Suprapubic skin (tissue), 4 donors: Measurements from ENCODE around the gene CBLC. TPM values are rescaled to one million over a fixed set of nuclear protein-coding genes. Genes with fewer than 3 reads are reported as not detected.

Experiments used
- DNase-seq, 2 donors: peaks; one replicate each; pipeline ENCODE4 v3.0.0-alpha.2; 2019; ENCODE audit warnings: low spot score in 2 of 2
- H3K27ac ChIP-seq: fragments of 200-600 bp; sonication (generic); one replicate; pipeline ENCODE4 v1.5.1; 2019
- H3K27me3 ChIP-seq: fragments of 200-600 bp; sonication (generic); one replicate; pipeline ENCODE4 v1.5.1; 2019
- H3K36me3 ChIP-seq: fragments of 200-600 bp; sonication (generic); one replicate; pipeline ENCODE4 v1.5.1; 2019
- H3K4me1 ChIP-seq: fragments of 200-600 bp; sonication (generic); one replicate; pipeline ENCODE4 v1.5.1; 2019
- H3K4me3 ChIP-seq: fragments of 200-600 bp; sonication (generic); one replicate; pipeline ENCODE4 v1.5.1; 2019; ENCODE audit warnings: mild to moderate bottlenecking
- H3K9me3 ChIP-seq: fragments of 200-600 bp; sonication (generic); one replicate; pipeline ENCODE4 v1.5.1; 2019
- CTCF ChIP-seq, 2 donors: fragments of 200-600 bp in 1 of 2; fragments of 450-650 bp in 1 of 2; sonication (generic) in 1 of 2; IDR thresholded peaks; one replicate each; pipeline ENCODE4 v1.5.1; 2016 to 2019; ENCODE audit warnings: antibody characterized with exemption in 2 of 2, mild to moderate bottlenecking in 1 of 2, moderate library complexity in 1 of 2
- EP300 ChIP-seq: sonication (generic); formaldehyde crosslinking; IDR thresholded peaks from one replicate; pipeline ENCODE4 v1.6.1; 2017; ENCODE audit warnings: antibody characterized with exemption
- POLR2A ChIP-seq, 2 donors: fragments of 450-650 bp; IDR thresholded peaks; one replicate each; pipeline ENCODE4 v1.6.1; 2017; ENCODE audit warnings: antibody characterized with exemption in 2 of 2, mild to moderate bottlenecking in 2 of 2, moderate library complexity in 2 of 2
- POLR2AphosphoS5 ChIP-seq, 3 donors: sonication (generic); formaldehyde crosslinking; IDR thresholded peaks; one replicate each; pipeline ENCODE4 v1.6.1; 2017; ENCODE audit warnings: antibody characterized with exemption in 3 of 3
- WGBS: methylation state at CpG from one replicate; pipeline ENCODE4 v1.1.5; 2018; 5-methylcytosine and 5-hydroxymethylcytosine counted together
- total RNA-seq, 4 donors: library from RNA; depleted of rRNA; stranded (reverse); fragments of >200 nt; gene quantifications; one replicate each; pipeline ENCODE4 v1.1.0, GENCODE V29; 2016

Gene CBLC
- total RNA-seq, 4 donors from 2014 or later: 60.4 to 94.4 (median 65.7) TPM

- H3K27ac ChIP-seq: peak overlapping the region; percentile 97
- no peak for TF ChIP-seq POLR2AphosphoS5 (IDR thresholded peaks at IDR 0.05)
- TF ChIP-seq POLR2A (IDR thresholded peaks at IDR 0.05): no peak
- TF ChIP-seq CTCF (IDR thresholded peaks at IDR 0.05): no peak
- TF ChIP-seq EP300: no peak
- H3K36me3 ChIP-seq: no peaks in the 10 kb centered on the region
- no peaks in the 10 kb centered on the region for H3K9me3 ChIP-seq
- peak overlapping the region; percentile 100 for H3K4me3 ChIP-seq
- peaks cover 52% of the 10 kb centered on the region for H3K4me1 ChIP-seq
- H3K27me3 ChIP-seq: no peaks in the 10 kb centered on the region
- DNase-seq: peak; percentile 80 to 83
- 6% methylated on average over 12 of the region's 12 CpGs for WGBS
These were observed 67.6 kb downstream of the CBLC start for GRCh38 chr19:44845286-44845611.

- TF ChIP-seq CTCF (IDR thresholded peaks at IDR 0.05) (peak; percentile 59 to 60), POLR2AphosphoS5 (IDR thresholded peaks at IDR 0.05) (peak in 1 of 3 donors; percentile 54), POLR2A (IDR thresholded peaks at IDR 0.05) (peak in 1 of 2 donors; percentile 79), EP300 (no peak)
- H3K4me3 ChIP-seq: peak within 1 kb of the TSS; percentile 100
- WGBS: under 1% methylated on average over 46 of the region's 67 CpGs
- DNase-seq: peak; percentile 100
- H3K36me3 ChIP-seq: no peaks in the 10 kb centered on the region
- H3K9me3 ChIP-seq: no peaks in the 10 kb centered on the region
- H3K27ac ChIP-seq: peak within 1 kb of the TSS; percentile 97
- H3K27me3 ChIP-seq: no peaks in the 10 kb centered on the region
- peaks cover 57% of the 10 kb centered on the region for H3K4me1 ChIP-seq
These were observed 68.1 kb downstream of the CBLC start, which contains the start of gene NECTIN2 for GRCh38 chr19:44845612-44846454. TSS of gene NECTIN2 (plus strand) at chr19:44846297. CDS start at chr19:44846526, 229 bp downstream.

- H3K27me3 ChIP-seq: no peaks in the 10 kb centered on the region
- peak overlapping the region; percentile 100 for H3K4me3 ChIP-seq
- H3K27ac ChIP-seq: peak overlapping the region; percentile 97
- WGBS: 1% methylated on average over 26 of the region's 51 CpGs
- no peak for TF ChIP-seq EP300
- TF ChIP-seq CTCF (IDR thresholded peaks at IDR 0.05): no peak
- no peak for TF ChIP-seq POLR2AphosphoS5 (IDR thresholded peaks at IDR 0.05)
- no peak for TF ChIP-seq POLR2A (IDR thresholded peaks at IDR 0.05)
- no peaks in the 10 kb centered on the region for H3K36me3 ChIP-seq
- peaks cover 58% of the 10 kb centered on the region for H3K4me1 ChIP-seq
- H3K9me3 ChIP-seq: no peaks in the 10 kb centered on the region
- peak in 1 of 2 donors; percentile 83 for DNase-seq
These were observed 68.9 kb downstream of the CBLC start for GRCh38 chr19:44846455-44847143.

- peak overlapping the region; percentile 97 for H3K27ac ChIP-seq
- 3% methylated on average over 26 of the region's 47 CpGs for WGBS
- H3K9me3 ChIP-seq: no peaks in the 10 kb centered on the region
- H3K27me3 ChIP-seq: no peaks in the 10 kb centered on the region
- TF ChIP-seq POLR2AphosphoS5 (IDR thresholded peaks at IDR 0.05): peak in 1 of 3 donors; percentile 12
- TF ChIP-seq POLR2A (IDR thresholded peaks at IDR 0.05): peak in 1 of 2 donors; percentile 58
- TF ChIP-seq CTCF (IDR thresholded peaks at IDR 0.05): no peak
- H3K4me1 ChIP-seq: peaks cover 58% of the 10 kb centered on the region
- H3K4me3 ChIP-seq: peak overlapping the region; percentile 100
- no peaks in the 10 kb centered on the region for H3K36me3 ChIP-seq
- peak; percentile 87 to 89 for DNase-seq
These were observed 69.7 kb downstream of the CBLC start for GRCh38 chr19:44847144-44848035.
